MM.1S (cell line): Measurements from ENCODE around the gene PSMC3IP.
A peak's percentile ranks its signal among the peaks of the same experiment; 100 is the strongest.
"Not testable (repeated sequence)": the region's sequence is repeated elsewhere in the genome, so short reads cannot be mapped to it uniquely, and the experiment has no call there.

Experiments used
- DNase-seq: peaks from one replicate; pipeline ENCODE4 v3.0.0-alpha.2; 2015
- H2AFZ ChIP-seq: fragments of 300-600 bp; sonication (generic); 2 replicates; pipeline ENCODE4 v1.6.0; 2016; ENCODE audit warnings: antibody characterized with exemption, low read length
- H3F3A ChIP-seq: fragments of 300-600 bp; sonication (generic); 2 replicates; pipeline ENCODE4 v1.6.1; 2016; ENCODE audit warnings: mild to moderate bottlenecking, antibody characterized with exemption, low read length, moderate library complexity, mixed read lengths; ENCODE audit not compliant: insufficient read depth
- H3K27ac ChIP-seq: fragments of 300-600 bp; sonication (generic); 2 replicates; pipeline ENCODE4 v1.5.1; 2016; ENCODE audit warnings: mild to moderate bottlenecking, low read length
- H3K27me3 ChIP-seq: fragments of 300-600 bp; sonication (generic); replicated peaks from 2 replicates; pipeline ENCODE4 v1.6.0; 2016; ENCODE audit warnings: low read length; ENCODE audit not compliant: insufficient read depth
- H3K36me3 ChIP-seq: fragments of 300-600 bp; sonication (generic); replicated peaks from 2 replicates; pipeline ENCODE4 v1.6.1; 2016; ENCODE audit warnings: mild to moderate bottlenecking, low read length, mixed read lengths; ENCODE audit not compliant: insufficient read depth
- H3K4me1 ChIP-seq: fragments of 300-600 bp; sonication (generic); 2 replicates; pipeline ENCODE4 v1.6.1; 2016; ENCODE audit warnings: low read length, mixed read lengths
- H3K4me2 ChIP-seq: fragments of 300-600 bp; sonication (generic); 2 replicates; pipeline ENCODE4 v1.6.0; 2016; ENCODE audit warnings: low read depth, low read length
- H3K4me3 ChIP-seq: fragments of 300-600 bp; sonication (generic); 2 replicates; pipeline ENCODE4 v1.5.1; 2016; ENCODE audit warnings: low read length, mixed read lengths
- H3K79me2 ChIP-seq: fragments of 300-600 bp; sonication (generic); 2 replicates; pipeline ENCODE4 v1.6.1; 2016; ENCODE audit warnings: mixed run types, low read length, mixed read lengths
- H3K9ac ChIP-seq: fragments of 300-600 bp; sonication (generic); 2 replicates; pipeline ENCODE4 v1.6.1; 2016; ENCODE audit warnings: low read length, mixed read lengths
- H3K9me2 ChIP-seq: fragments of 300-600 bp; sonication (generic); replicated peaks from 2 replicates; pipeline ENCODE4 v1.6.1; 2016; ENCODE audit warnings: mild to moderate bottlenecking, low read length, mixed read lengths; ENCODE audit not compliant: insufficient read depth
- H3K9me3 ChIP-seq: fragments of 300-600 bp; sonication (generic); replicated peaks from 2 replicates; pipeline ENCODE4 v1.6.1; 2016; ENCODE audit warnings: mild to moderate bottlenecking, low read length, mixed read lengths; ENCODE audit not compliant: insufficient read depth
- H4K20me1 ChIP-seq: fragments of 300-600 bp; sonication (generic); 2 replicates; pipeline ENCODE4 v1.6.1; 2016; ENCODE audit warnings: mild to moderate bottlenecking, low read length, moderate library complexity, mixed read lengths; ENCODE audit not compliant: insufficient read depth
- CTCF ChIP-seq: fragments of 300-600 bp; sonication (generic); IDR thresholded peaks from 2 replicates; pipeline ENCODE4 v1.5.1; 2016; ENCODE audit warnings: antibody characterized with exemption, low read length, mixed read lengths
- EZH2 ChIP-seq: fragments of 300-600 bp; sonication (generic); optimal IDR thresholded peaks from 2 replicates; pipeline ENCODE3; 2017; ENCODE audit warnings: low read depth, mild to moderate bottlenecking, antibody characterized with exemption, low read length, mixed read lengths
- EZH2phosphoT487 ChIP-seq: fragments of 300-600 bp; sonication (generic); IDR thresholded peaks from 2 replicates; pipeline ENCODE4 v1.6.1; 2018; ENCODE audit warnings: antibody characterized with exemption, low read length

The PSMC3IP gene

GRCh38 chr17:42559075-42559474, 18.5 kb downstream of the PSMC3IP start:
- peaks cover 31% of the 10 kb centered on the region for H3K79me2 ChIP-seq
- no peak overlapping the region for H3K4me2 ChIP-seq

GRCh38 chr17:42555961-42556617, 21.4 kb downstream of the PSMC3IP start:
- H3K9me3 ChIP-seq, H2AFZ ChIP-seq, H3F3A ChIP-seq, H3K9ac ChIP-seq, H3K27me3 ChIP-seq, H3K79me2 ChIP-seq, H3K4me1 ChIP-seq, H3K9me2 ChIP-seq, DNase-seq, H3K27ac ChIP-seq, H3K4me2 ChIP-seq, H3K36me3 ChIP-seq, H4K20me1 ChIP-seq, H3K4me3 ChIP-seq: not testable (repeated sequence)

More at GRCh38 chr17:42559075-42559474, 18.5 kb downstream of the PSMC3IP start:
- no peak for DNase-seq
- no peak overlapping the region for H2AFZ ChIP-seq
- no peaks in the 10 kb centered on the region for H4K20me1 ChIP-seq
- no peaks in the 10 kb centered on the region for H3K36me3 ChIP-seq
- H3K9me3 ChIP-seq = no peaks in the 10 kb centered on the region
- peaks cover 10% of the 10 kb centered on the region for H3K4me1 ChIP-seq
- no peak overlapping the region for H3K27ac ChIP-seq
- H3K27me3 ChIP-seq = no peaks in the 10 kb centered on the region
- no peak overlapping the region for H3K4me3 ChIP-seq
- H3F3A ChIP-seq = peaks cover 7% of the 10 kb centered on the region; the same call in 1 of the 2 replicates
- TF ChIP-seq EZH2 (no peak), CTCF (no peak), EZH2phosphoT487 (no peak)
- H3K9me2 ChIP-seq = no peaks in the 10 kb centered on the region
- H3K9ac ChIP-seq = no peak overlapping the region

DNA sequence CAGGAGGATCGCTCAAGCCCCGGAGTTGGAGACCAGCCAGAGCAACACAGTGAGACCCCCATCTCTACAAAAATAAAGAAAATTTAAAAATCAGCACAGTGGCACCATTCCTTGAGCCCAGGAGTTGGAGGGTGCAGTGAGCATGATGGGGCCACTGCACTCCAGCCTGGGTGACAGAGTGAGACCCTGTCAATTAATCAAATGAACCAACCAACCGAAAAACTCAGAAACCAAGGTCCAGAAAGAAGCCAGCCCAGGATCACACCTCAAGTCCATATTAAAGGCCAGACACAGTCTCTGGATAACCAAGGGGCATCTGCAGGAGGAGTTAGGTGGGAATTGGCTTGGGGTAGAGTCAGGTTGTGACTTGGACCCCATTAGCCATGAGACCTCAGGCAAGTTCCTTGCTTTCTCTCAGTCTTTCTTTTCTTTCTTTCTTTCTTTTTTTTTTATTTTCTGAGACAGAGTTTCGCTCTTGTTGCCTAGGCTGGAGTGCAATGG, 22.4 kb downstream of the PSMC3IP start:
- TF ChIP-seq CTCF (no peak), EZH2 (no peak), EZH2phosphoT487 (no peak)
- peak overlapping the region; percentile 6; the same call in 1 of the 2 replicates for H3K27ac ChIP-seq

More for the DNA sequence above, 22.4 kb downstream of the PSMC3IP start:
- Histone ChIP-seq H3K9ac (peak overlapping the region; percentile 66), H3K36me3 (no peaks in the 10 kb centered on the region), H3K4me1 (no peaks in the 10 kb centered on the region), H3K79me2 (peaks cover 10% of the 10 kb centered on the region), H3K9me3 (no peaks in the 10 kb centered on the region), H3K4me3 (peak overlapping the region; percentile 86), H2AFZ (peak overlapping the region; percentile 76), H4K20me1 (no peaks in the 10 kb centered on the region), H3K9me2 (no peaks in the 10 kb centered on the region), H3K4me2 (peak overlapping the region; percentile 83; the same call in 1 of the 2 replicates), H3K27me3 (no peaks in the 10 kb centered on the region), H3F3A (peaks cover under 1% of the 10 kb centered on the region; the same call in 1 of the 2 replicates)
- no peak for DNase-seq
